HCT116 (cell line): ENCODE measurements around the gene CDC42SE2. TPM values are rescaled to one million over a fixed set of nuclear protein-coding genes. Genes with fewer than 3 reads are reported as not detected.
"Not testable (repeated sequence)": the region's sequence is repeated elsewhere in the genome, so short reads cannot be mapped to it uniquely, and the experiment has no call there.

ENCODE experiments used
- ATAC-seq: fragments of 200-7000 bp; cut with Tn5 transposase; 2 replicates; pipeline ENCODE4 v1.9.1; 2020; ENCODE audit warnings: mild to moderate bottlenecking, moderate library complexity
- BruUV-seq: library from RNA; stranded (reverse); fragments of 400-500 nt; replicated peaks from 2 replicates; lab custom pipeline; 2021; lab: Mats Ljungman, UMichigan
- CTCF ChIA-PET: fragments of 300-600 bp; sonication (Branson Sonifier 250); formaldehyde crosslinking; loops from one replicate; lab custom pipeline; 2021; ENCODE audit warnings: antibody characterized with exemption; lab: Charles Lee
- POLR2A ChIA-PET: fragments of 300-600, 350-600 bp; sonication (Branson Sonifier 250); formaldehyde crosslinking; loops from one replicate; lab custom pipeline; 2021; ENCODE audit warnings: antibody characterized with exemption; lab: Charles Lee
- RAD21 ChIA-PET, 2 experiments: fragments of 300-600 bp; sonication (Branson Sonifier 250); formaldehyde crosslinking; loops; one replicate each; lab custom pipeline; 2023; ENCODE audit warnings: low total read pairs in 2 of 2; ENCODE audit not compliant: uncharacterized antibody in 2 of 2, unreplicated experiment in 2 of 2, low non-redundant PET in 1 of 2; lab: Charles Lee
- DNase-seq: peaks from one replicate; pipeline ENCODE4 v3.0.0-alpha.2; 2010; ENCODE audit warnings: low read depth, low spot score
- H2AFZ ChIP-seq: fragments of 200-600 bp; shearing (Covaris generic), sonication (generic); 2 replicates; pipeline ENCODE4 v1.6.1; 2017; ENCODE audit warnings: low read depth, mixed run types, mixed read lengths, antibody characterized with exemption, low read length; ENCODE audit not compliant: poor library complexity, severe bottlenecking
- H3K27ac ChIP-seq: 2 replicates; pipeline ENCODE4 v1.5.1; 2012; ENCODE audit warnings: low read depth, low read length
- H3K27me3 ChIP-seq: fragments of 200-600 bp; sonication (generic); 2 replicates; pipeline ENCODE4 v1.6.1; 2016; ENCODE audit warnings: mixed run types, low read length, mixed read lengths; ENCODE audit not compliant: insufficient read depth
- H3K36me3 ChIP-seq, 2 experiments: fragments of 200-500 bp in 1 of 2; fragments of 200-600 bp in 1 of 2; sonication (Bioruptor generic) in 1 of 2; sonication (generic) in 1 of 2; 2 replicates each; pipeline versions ENCODE4 v1.5.1 to v1.6.1; 2014 to 2016; ENCODE audit warnings: low read length in 2 of 2, inconsistent platforms in 1 of 2, mixed read lengths in 1 of 2, mixed run types in 1 of 2; ENCODE audit not compliant: insufficient read depth in 2 of 2, control insufficient read depth in 1 of 2
- H3K4me1 ChIP-seq, 2 experiments: fragments of 200-600 bp in 1 of 2; sonication (generic) in 1 of 2; 2 replicates each; pipeline versions ENCODE4 v1.5.1 to v1.6.1; 2012 to 2017; ENCODE audit warnings: low read length in 2 of 2, inconsistent platforms in 1 of 2, mild to moderate bottlenecking in 1 of 2, mixed read lengths in 1 of 2, mixed run types in 1 of 2, moderate library complexity in 1 of 2; ENCODE audit not compliant: insufficient read depth in 2 of 2, control insufficient read depth in 1 of 2
- H3K4me2 ChIP-seq: fragments of 200-600 bp; sonication (generic); 2 replicates; pipeline ENCODE4 v1.6.1; 2017; ENCODE audit warnings: mixed run types, low read length, mixed read lengths
- H3K4me3 ChIP-seq, 2 experiments: fragments of 200-600 bp in 1 of 2; sonication (generic) in 1 of 2; replicated peaks in 1 of 2; 2 replicates each; pipeline ENCODE4 v1.5.1; 2011 to 2016; ENCODE audit warnings: low read length in 2 of 2, control low read depth in 1 of 2, low read depth in 1 of 2, mild to moderate bottlenecking in 1 of 2, mixed read lengths in 1 of 2, mixed run types in 1 of 2
- H3K79me2 ChIP-seq: fragments of 200-600 bp; sonication (generic); 2 replicates; pipeline ENCODE4 v1.6.1; 2017; ENCODE audit warnings: mild to moderate bottlenecking, mixed run types, low read length, moderate library complexity, mixed read lengths; ENCODE audit not compliant: insufficient read depth
- H3K9ac ChIP-seq: fragments of 200-600 bp; sonication (generic); 2 replicates; pipeline ENCODE4 v1.6.1; 2016; ENCODE audit warnings: low read length, mixed read lengths
- H3K9me2 ChIP-seq: fragments of 200-600 bp; sonication (generic), shearing (Covaris generic); 2 replicates; pipeline ENCODE4 v1.6.1; 2017; ENCODE audit warnings: mixed run types, mild to moderate bottlenecking, moderate library complexity; ENCODE audit not compliant: insufficient read depth
- H3K9me3 ChIP-seq, 2 experiments: fragments of 200-500 bp in 1 of 2; fragments of 200-600 bp in 1 of 2; sonication (Bioruptor generic) in 1 of 2; sonication (generic) in 1 of 2; 2 replicates each; pipeline ENCODE4 v1.6.1; 2014 to 2017; ENCODE audit warnings: low read length in 2 of 2, mixed read lengths in 2 of 2, inconsistent platforms in 1 of 2, low read depth in 1 of 2, mild to moderate bottlenecking in 1 of 2, mixed run types in 1 of 2, moderate library complexity in 1 of 2; ENCODE audit not compliant: control insufficient read depth in 1 of 2, insufficient read depth in 1 of 2
- H4K20me1 ChIP-seq: fragments of 200-600 bp; sonication (generic), shearing (Covaris generic); 2 replicates; pipeline ENCODE4 v1.6.1; 2017; ENCODE audit warnings: mixed run types, mild to moderate bottlenecking, moderate library complexity; ENCODE audit not compliant: insufficient read depth
- ATF3 ChIP-seq: IDR thresholded peaks from 2 replicates; pipeline ENCODE4 v1.6.1; 2012
- CBX3 ChIP-seq: IDR thresholded peaks from 2 replicates; pipeline ENCODE4 v1.6.1; 2012; ENCODE audit warnings: low read depth
- CEBPB ChIP-seq: IDR thresholded peaks from 2 replicates; pipeline ENCODE4 v1.6.1; 2012; ENCODE audit warnings: low read depth
- CTCF ChIP-seq, 3 experiments: fragments of 200-600 bp in 1 of 3; sonication (generic) in 1 of 3; IDR thresholded peaks in 2 of 3; conservative IDR thresholded peaks in 1 of 3; 2 replicates each; pipeline ENCODE4 v1.5.1; 2012 to 2017; ENCODE audit warnings: low read depth in 2 of 3, low read length in 2 of 3, antibody characterized with exemption in 1 of 3, borderline replicate concordance in 1 of 3, control low read depth in 1 of 3, mild to moderate bottlenecking in 1 of 3, mixed read lengths in 1 of 3, mixed run types in 1 of 3, moderate library complexity in 1 of 3; ENCODE audit not compliant: insufficient read depth in 1 of 3
- EGR1 ChIP-seq: IDR thresholded peaks from 2 replicates; pipeline ENCODE4 v1.6.1; 2012; ENCODE audit warnings: low read depth
- ELF1 ChIP-seq: IDR thresholded peaks from 2 replicates; pipeline ENCODE4 v1.6.1; 2012; ENCODE audit warnings: low read depth, borderline replicate concordance
- EZH2 ChIP-seq: fragments of 200-600 bp; sonication (generic); IDR thresholded peaks from 2 replicates; pipeline ENCODE4 v1.6.1; 2017; ENCODE audit warnings: antibody characterized with exemption, mixed run types
- EZH2phosphoT487 ChIP-seq: fragments of 200-600 bp; IDR thresholded peaks from 2 replicates; pipeline ENCODE4 v1.6.1; 2018; ENCODE audit warnings: antibody characterized with exemption, borderline replicate concordance
- POLR2A ChIP-seq: IDR thresholded peaks from 2 replicates; pipeline ENCODE4 v1.7.0; 2011; ENCODE audit warnings: borderline replicate concordance; ENCODE audit not compliant: insufficient read depth, insufficient read length; ENCODE audit errors: extremely low read depth
- POLR2AphosphoS5 ChIP-seq: IDR thresholded peaks from 2 replicates; pipeline ENCODE4 v1.6.1; 2011; ENCODE audit warnings: mild to moderate bottlenecking, low read depth, low read length, moderate library complexity
- RAD21 ChIP-seq: IDR thresholded peaks from 2 replicates; pipeline ENCODE4 v1.6.1; 2012; ENCODE audit warnings: low read depth, mild to moderate bottlenecking
- TCF7L2 ChIP-seq: IDR thresholded peaks from 2 replicates; pipeline ENCODE4 v1.7.0; 2011; ENCODE audit warnings: borderline replicate concordance, inconsistent platforms; ENCODE audit not compliant: insufficient read depth, insufficient read length; ENCODE audit errors: extremely low read depth
- YY1 ChIP-seq: IDR thresholded peaks from 2 replicates; pipeline ENCODE4 v1.6.1; 2011; ENCODE audit warnings: low read length, low read depth, moderate library complexity, mild to moderate bottlenecking; ENCODE audit not compliant: insufficient replicate concordance; ENCODE audit errors: extremely low read depth
- ZBTB33 ChIP-seq: IDR thresholded peaks from 2 replicates; pipeline ENCODE4 v1.6.1; 2011; ENCODE audit warnings: mild to moderate bottlenecking, low read length, moderate library complexity; ENCODE audit not compliant: insufficient replicate concordance; ENCODE audit errors: extremely low read depth
- intact Hi-C: fragments of 100-400 bp; cut with micrococcal nuclease; formaldehyde crosslinking; loops from 2 replicates; pipeline ENCODE4 v1.10.0; 2022
- total RNA-seq: library from RNA; stranded (reverse); gene quantifications from one replicate; pipeline ENCODE4 v1.2.1, GENCODE V29; 2021; ENCODE audit not compliant: unreplicated experiment

CDC42SE2 gene
- total RNA-seq, 1 experiment from 2014 or later = 27.0 TPM

DNA sequence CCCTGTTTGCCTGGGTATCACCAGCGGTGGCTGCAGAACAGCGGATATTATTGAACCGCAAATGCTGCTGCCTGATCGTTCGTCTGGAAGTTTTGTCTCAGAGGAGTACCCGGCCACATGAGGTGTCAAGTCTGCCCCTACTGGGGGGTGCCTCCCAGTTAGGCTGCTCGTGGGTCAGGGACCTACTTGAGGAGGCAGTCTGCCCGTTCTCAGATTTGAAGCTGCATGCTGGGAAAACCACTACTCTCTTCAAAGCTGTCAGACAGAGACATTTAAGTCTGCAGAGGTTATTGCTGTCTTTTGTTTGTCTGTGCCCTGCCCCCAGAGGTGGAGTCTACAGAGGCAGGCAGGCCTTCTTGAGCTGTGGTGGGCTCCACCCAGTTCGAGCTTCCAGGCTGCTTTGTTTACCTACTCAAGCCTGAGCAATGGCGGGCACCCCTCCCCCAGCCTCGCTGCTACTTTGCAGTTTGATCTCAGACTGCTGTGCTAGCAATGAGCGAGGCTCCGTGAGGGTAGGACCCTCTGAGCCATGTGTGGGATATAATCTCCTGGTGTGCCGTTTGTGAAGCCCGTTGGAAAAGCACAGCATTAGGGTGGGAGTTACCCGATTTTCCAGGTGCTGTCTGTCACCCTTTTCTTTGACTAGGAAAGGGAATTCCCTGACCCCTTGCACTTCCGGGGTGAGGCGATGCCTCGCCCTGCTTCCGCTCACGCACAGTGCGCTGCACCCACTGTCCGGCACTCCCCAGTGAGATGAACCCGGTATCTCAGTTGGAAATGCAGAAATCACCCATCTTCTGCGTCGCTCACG is 73.6 kb downstream of the CDC42SE2 start:
- intact Hi-C loops, BruUV-seq, CTCF ChIA-PET: not testable (repeated sequence)

GRCh38 chr5:131338051-131338453 is 74.2 kb downstream of the CDC42SE2 start:
- ChIA-PET RAD21 (no interaction called here), CTCF (no interaction called here), POLR2A (no interaction called here)
- BruUV-seq = no TSS peak
- H3K4me3 ChIP-seq = no peak overlapping the region
- ATAC-seq = no peak
- no peak overlapping the region for H3K9ac ChIP-seq
- intact Hi-C loops = no loop called here
- no peak overlapping the region for H2AFZ ChIP-seq
- H3K79me2 ChIP-seq = peaks cover 20% of the 10 kb centered on the region
- no peak overlapping the region for H3K4me2 ChIP-seq
- H4K20me1 ChIP-seq = no peaks in the 10 kb centered on the region
- DNase-seq = no peak
- H3K27me3 ChIP-seq = no peaks in the 10 kb centered on the region
- H3K9me2 ChIP-seq = no peaks in the 10 kb centered on the region
- no peaks in the 10 kb centered on the region for H3K9me3 ChIP-seq
- H3K36me3 ChIP-seq = no peaks in the 10 kb centered on the region
- TF ChIP-seq POLR2A (no peak), CEBPB (no peak), EZH2phosphoT487 (no peak), POLR2AphosphoS5 (no peak), ELF1 (no peak), YY1 (no peak), EZH2 (no peak), TCF7L2 (no peak), EGR1 (no peak), ZBTB33 (no peak), CTCF (IDR thresholded peaks at IDR 0.05 in 2 of 3, conservative IDR thresholded peaks at IDR 0.05 in 1 of 3; ENCODE audit: borderline replicate concordance in 1 of 3, insufficient read depth in 1 of 3, low read depth in 2 of 3, low read length in 2 of 3) (no peak), RAD21 (no peak), ATF3 (no peak), CBX3 (no peak)
- H3K4me1 ChIP-seq = no peaks in the 10 kb centered on the region
- no peak overlapping the region for H3K27ac ChIP-seq

More for the DNA sequence above, 73.6 kb downstream of the CDC42SE2 start:
- H3K79me2 ChIP-seq = peaks cover 20% of the 10 kb centered on the region
- H3K27ac ChIP-seq, H3K4me3 ChIP-seq, H3K9me2 ChIP-seq, ATAC-seq, H3K27me3 ChIP-seq, H3K36me3 ChIP-seq, H3K4me2 ChIP-seq, H3K9me3 ChIP-seq, DNase-seq, H2AFZ ChIP-seq, RAD21 ChIA-PET, H3K9ac ChIP-seq, H3K4me1 ChIP-seq, H4K20me1 ChIP-seq, POLR2A ChIA-PET: not testable (repeated sequence)
